GM12892 (cell line): ENCODE results near the gene VPS8.

Source experiments
- POLR2A ChIP-seq: IDR thresholded peaks from 2 replicates; pipeline ENCODE4 v1.6.1; 2011; ENCODE audit warnings: low read depth, low read length, control low read depth
- POLR2AphosphoS5 ChIP-seq: IDR thresholded peaks from 2 replicates; pipeline ENCODE4 v1.6.1; 2011; ENCODE audit warnings: low read depth, low read length, control low read depth
- TAF1 ChIP-seq: IDR thresholded peaks from 2 replicates; pipeline ENCODE4 v1.6.1; 2011; ENCODE audit warnings: low read depth, mild to moderate bottlenecking, control low read depth, low read length, borderline replicate concordance

DNA sequence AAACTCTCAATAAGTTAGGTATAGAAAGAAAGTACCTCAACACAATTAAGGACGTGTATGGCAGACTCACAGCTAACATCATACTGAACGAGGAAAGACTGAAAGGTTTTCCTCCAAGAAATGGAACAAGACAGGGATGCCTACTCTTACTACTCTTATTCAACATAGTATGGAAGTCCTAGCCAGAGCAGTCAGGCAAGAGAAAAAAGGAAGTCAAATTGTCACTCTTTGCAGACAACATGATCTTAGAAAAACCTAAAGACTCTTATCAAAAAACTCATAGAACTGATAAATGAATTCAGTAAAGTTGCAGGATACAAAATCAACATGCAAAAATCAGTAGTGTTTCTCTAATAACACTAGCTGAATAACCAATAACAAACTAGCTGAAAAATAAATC is 244.9 kb downstream of the VPS8 start:
- TF ChIP-seq POLR2A (no peak), TAF1 (no peak), POLR2AphosphoS5 (no peak)
